Muscle of back (tissue), 11 donors: Measurements from ENCODE around the gene CDX1. TPM values are rescaled to one million over a fixed set of nuclear protein-coding genes. Genes with fewer than 3 reads are reported as not detected.

Source experiments
- DNase-seq, 3 donors: peaks; one replicate each; pipeline versions ENCODE4 v3.0.0 to v3.0.0-alpha.2; 2013
- polyA plus RNA-seq, 10 donors: library from polyadenylated mRNA; unstranded; fragments of 120-200 nt; gene quantifications; one replicate each; pipeline ENCODE4 v1.2.1, GENCODE V29; 2013; ENCODE audit not compliant: insufficient read length in 10 of 10

Gene CDX1
- polyA plus RNA-seq, 10 donors: 0.13 to 0.63 (median 0.24) TPM; not detected in 3

DNA sequence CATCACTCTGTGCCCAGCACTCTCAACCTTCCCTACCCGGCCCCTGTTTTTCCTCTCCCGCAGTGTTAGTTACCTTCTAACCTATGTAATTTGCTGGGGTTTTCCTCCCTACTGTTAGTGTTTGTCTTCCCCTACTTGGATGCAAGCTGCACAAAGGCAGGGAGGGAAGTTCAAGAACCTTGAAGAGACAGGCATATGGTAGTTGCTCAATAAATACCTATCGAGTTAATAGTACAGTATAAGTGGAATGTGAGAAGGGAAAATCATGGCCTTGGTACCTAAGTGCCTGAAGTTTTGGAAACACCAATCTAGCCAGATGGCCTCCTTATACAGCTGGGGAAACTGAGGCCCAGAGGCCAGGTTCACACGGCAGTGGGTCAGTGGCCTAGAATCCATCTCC, 35.1 kb upstream of the CDX1 start:
- DNase-seq: no peak

DNA sequence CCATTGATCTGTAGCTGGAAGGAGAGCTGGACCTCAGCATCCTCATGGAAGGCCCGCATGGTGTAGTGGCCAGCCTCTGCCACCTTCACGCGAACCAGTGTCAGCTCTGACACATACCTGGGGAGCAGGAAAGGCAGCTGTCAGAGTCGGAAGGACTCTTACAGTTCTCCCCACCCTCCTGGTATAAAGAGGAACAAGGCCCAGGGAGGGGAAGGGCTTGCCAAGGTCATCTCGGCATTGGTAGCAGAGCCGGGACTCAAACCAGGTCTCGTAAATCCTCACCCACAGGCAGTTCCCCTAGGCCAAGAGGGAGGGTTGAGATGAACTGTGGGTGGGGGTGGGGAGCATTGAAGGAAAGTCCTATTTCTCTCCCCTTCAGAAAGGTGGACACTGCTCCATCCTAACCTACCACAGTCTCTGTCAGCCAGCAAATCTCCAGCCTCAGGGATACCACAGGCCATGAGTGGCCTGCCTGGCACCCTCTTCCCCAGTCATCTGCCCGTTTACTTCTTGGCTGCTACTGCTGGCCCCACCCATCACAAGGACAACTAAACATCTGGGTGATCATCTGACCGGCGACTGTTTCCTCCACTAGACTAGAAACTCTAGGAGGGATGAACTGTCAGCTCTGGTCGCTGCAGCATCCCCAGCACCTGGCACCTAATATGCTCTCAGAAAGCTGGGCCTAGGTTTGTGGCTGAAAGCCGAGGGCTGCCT, 34.4 kb upstream of the CDX1 start:
- DNase-seq: no peak

GRCh38 chr5:150132740-150133139, 33.8 kb upstream of the CDX1 start:
- DNase-seq: no peak

- DNase-seq: no peak
Observed at GRCh38 chr5:150133581-150134197, 32.9 kb upstream of the CDX1 start.

DNA sequence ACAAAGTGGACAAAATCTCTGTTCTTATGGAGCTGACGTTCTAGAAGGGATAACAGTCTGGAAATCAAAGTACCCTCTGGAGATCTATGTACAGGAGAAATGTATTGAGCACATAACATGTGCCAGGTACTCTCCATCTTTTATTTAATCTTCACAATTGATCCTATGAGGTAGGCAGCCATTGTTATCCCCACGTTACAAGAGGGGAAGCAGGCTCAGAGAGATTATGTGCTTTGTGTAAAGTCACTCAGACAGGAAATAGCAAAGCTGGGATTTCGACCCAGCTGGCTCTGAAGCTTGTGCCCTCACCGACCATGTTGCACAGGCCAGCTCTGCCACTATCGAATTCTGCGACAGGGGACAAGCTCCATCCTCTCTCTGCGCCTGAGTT, 32.4 kb upstream of the CDX1 start:
- DNase-seq: no peak

GRCh38 chr5:150135557-150136304, 30.8 kb upstream of the CDX1 start:
- DNase-seq: no peak

DNA sequence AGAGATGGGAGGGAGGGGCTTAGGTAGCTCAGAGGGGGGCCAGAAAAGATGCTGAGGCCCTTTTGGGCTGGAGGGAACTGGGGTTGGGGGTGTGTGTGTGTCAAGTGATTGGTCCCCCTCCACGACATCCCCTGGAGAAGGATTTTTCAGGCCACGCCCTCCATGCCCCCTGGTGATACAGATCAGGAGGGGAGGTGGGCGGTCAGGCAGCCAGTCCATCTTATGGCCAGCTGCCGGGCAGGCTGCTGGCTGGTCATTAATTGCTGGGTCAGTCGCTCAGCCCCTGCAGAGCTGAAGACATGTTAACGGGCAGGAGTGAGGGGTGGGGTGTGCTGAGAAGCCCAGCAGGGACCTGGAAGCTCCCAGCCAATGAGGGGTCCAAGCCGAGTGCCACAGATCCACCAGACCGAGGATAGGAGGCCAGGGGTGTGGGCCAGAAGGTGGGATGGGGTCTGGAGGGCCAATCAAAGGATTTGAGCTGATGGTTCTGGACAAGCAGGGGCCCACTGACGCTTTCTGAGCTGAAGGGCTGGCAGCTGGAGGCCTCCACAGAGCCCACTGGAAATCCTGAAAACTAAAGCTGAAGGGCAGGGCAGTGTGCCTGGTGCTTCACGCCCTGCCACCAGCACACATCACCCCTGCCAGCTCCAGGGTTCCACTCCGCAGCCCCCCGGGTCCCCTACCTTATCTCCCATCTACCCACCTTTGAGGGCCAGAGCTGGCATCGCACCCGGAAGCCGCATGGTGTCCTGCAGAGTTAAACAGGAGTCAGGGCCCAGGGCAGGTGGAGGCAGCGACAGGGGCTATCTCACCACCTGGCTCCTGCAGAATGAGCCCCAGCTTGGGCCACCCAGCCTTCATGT, 30.0 kb upstream of the CDX1 start:
- DNase-seq: no peak

- DNase-seq: no peak
Observed at GRCh38 chr5:150137168-150137957, 29.2 kb upstream of the CDX1 start.

DNA sequence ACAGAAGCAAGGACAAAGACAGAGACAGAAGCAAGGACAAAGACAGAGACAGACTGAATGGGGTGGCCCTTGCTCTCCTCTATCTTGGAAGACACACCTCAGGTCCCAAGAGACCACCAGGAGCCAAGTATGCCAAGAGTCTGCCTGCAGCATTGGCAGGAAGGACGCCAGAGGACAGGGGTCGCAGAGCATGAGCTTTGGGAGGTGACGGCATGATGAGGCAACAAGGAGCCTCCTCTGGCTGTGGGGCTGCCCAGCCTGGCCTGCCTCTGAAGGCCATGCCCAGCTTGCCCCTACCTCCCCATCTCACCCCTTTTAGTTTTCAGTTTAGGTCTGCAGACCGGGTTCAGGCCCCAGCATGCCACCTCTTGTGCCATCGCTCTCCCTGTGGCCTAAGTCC, 28.6 kb upstream of the CDX1 start:
- DNase-seq: no peak

GRCh38 chr5:150138551-150139265, 27.9 kb upstream of the CDX1 start:
- DNase-seq: peak in 2 of 3 donors; percentile 67 to 79

- no peak for DNase-seq
Observed at GRCh38 chr5:150139334-150139733, 27.2 kb upstream of the CDX1 start.

- peak in 1 of 3 donors; percentile 78 for DNase-seq
Observed at GRCh38 chr5:150140830-150141229, 25.7 kb upstream of the CDX1 start.

DNA sequence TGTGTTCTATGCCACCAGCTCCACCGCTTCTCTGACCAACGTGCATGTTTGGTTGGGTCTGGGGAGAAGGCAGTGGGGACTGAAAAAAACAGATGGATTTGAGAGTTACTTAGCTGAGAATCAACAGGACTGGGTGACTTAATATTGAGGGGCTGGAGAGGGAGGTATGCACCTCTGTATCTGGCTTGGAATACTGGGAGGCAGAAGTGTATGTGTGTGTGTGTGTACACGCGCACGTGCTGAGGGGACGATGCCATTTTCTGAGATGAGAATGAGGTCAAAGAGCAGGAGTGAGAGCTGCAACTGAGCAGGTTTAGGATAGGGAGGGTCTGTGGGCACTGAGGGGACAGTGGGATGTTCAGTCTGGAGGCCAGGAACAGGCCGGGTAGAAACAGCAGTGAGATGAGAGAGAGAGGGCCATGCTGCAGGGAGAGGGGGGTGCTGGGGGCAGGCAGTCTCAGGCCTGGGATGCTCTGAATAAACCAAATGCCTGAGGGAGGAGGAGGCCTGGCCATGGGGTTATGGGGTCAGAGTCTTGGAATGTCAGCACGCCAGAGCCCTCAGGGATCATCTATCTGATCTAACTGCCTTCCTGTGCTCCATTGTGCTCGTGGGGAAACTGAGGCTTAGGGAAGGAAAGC, 24.9 kb upstream of the CDX1 start:
- no peak for DNase-seq

DNA sequence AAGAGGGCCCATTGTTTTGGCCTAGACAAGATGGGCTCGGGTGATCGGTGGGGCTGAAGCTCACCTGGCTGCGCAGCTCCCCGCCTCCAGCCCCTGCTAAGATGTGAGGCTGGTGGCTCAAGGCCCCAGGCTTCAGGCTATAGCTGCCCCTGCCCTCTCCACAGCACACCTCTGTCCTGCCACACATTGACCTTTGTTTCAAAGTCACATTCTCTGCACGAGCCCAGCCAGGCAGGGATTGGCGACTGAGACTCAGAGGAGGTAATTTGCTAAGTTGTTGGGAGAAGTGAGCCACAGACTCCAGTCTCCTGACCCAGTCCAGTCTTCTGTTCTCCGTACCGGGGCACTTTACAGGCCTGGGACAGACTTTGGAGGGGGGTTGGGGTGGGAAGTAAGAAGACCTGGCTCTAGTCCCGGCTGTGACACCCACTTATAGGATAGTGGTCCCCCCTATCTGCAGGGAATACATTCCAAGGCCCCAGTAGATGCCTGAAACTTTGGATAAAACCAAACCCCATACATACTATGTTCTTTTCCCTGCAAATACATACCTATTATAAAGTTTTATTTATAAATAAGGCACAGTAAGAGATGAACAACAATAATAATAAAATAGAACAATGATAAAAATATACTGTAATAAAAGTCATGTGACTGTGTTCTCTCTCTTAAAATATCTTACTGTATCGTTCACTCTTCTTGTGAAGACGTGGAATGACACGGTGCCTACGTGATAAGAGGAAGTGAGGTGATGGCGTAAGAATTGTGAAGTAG, 24.2 kb upstream of the CDX1 start:
- no peak for DNase-seq

- DNase-seq: peak in 2 of 3 donors; percentile 83 to 84
Observed at GRCh38 chr5:150142959-150143349, 23.6 kb upstream of the CDX1 start.

DNA sequence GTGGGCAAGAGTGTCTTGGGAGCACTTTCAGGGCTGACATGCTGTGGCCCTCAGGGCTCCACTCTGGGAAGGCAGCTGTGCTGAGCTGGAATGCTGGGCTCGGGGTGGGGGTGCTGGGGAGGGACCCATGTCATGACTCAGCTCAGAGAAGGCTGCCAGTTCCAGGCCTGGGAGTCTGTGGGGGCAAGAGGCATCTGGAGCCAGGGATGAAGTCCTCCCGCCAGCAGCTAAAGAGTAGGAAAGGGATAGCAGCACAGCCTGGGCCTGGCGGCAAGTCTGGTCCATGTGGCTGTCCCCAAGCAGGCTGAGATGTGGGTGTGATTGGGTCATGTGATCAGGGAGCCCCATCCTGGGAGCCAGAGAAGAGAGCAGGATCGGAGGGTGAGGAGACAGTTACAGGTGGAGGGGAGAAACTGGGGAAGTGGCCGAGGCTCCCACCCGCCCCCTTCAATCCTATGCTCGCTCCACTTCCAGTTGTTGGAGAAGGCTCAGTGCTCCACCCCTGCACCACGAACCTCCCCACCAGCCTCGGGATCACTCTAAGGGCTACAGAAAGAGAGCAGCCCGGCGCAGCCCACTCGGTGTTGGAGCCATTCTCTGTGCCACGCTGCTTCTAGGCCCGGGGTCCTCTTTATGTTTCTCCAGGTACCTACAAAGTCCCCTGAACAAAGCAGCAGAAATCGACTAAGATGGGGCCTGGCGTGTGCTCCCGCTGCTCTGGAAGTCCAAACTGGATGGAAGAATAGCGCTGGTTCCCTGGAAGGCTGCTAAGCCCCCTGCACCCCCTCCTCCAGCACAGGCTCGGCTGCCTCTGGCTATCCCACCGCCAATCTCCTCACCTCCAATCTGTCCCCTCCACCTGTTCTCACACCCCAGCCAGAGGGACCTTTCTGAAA, 23.0 kb upstream of the CDX1 start:
- peak in 2 of 3 donors; percentile 88 to 90 for DNase-seq

DNA sequence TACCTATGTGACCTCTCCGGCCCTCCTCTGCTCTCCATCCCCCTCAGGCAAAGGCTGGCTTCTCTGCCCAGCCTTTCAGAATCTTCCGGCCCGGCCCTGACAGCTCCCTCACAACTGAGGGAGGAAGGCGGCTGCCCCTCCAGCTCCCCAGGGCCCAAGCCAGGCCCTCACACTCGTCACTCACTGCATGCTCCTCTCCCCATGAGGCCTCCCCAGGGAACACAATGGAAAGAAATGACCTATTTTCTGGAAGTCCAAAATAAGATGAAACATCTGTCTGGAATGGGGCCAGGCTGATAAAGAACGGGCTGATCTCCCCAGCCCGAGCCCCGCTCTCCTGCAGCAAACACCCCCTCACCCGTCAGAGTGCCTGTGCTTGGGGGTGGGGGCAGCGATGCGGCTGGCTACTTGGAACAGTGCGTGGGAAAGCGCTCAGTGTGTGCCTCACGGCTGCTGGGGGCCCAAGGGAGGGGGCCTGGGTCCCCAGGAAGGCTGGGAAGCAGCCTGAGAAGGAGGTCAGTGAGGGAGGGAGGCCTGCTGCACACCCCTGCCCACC, 22.3 kb upstream of the CDX1 start:
- DNase-seq: peak; percentile 71 to 91 (median 78)

DNA sequence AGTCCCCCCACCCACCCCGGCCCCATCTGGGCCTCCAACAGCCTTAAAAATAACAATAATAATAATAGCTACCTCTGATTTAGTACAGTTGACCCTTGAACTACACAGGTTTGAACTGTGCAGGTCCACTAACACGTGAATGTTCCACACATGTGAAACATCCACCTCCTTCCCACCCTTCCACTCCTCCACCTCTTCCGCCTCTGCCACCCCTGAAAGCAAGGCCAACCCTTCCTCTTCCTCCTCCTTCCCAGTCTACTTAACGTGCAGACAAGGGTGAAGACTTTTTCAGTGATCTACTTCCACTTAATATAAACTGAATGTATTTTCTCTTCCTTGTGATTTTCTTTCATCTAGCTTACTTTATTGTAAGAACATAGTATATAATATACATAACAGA, 21.7 kb upstream of the CDX1 start:
- DNase-seq: peak in 1 of 3 donors; percentile 49
